H1 (cell line): Measurements from ENCODE around the gene CAPN1. TPM values are rescaled to one million over a fixed set of nuclear protein-coding genes. Genes with fewer than 3 reads are reported as not detected.

Experiments used
- CTCF ChIA-PET: fragments of 300-600 bp; sonication (Branson Sonifier 250); formaldehyde crosslinking; loops from one replicate; lab custom pipeline; 2021; ENCODE audit not compliant: partially characterized antibody; lab: Charles Lee
- POLR2A ChIA-PET: fragments of 300-600 bp; sonication (Branson Sonifier 250); formaldehyde crosslinking; loops from one replicate; lab custom pipeline; 2021; ENCODE audit warnings: inconsistent platforms; ENCODE audit not compliant: partially characterized antibody; lab: Charles Lee
- DNase-seq, 2 experiments: peaks; one replicate each; pipeline versions ENCODE4 v3.0.0 to v3.0.0-alpha.2; 2010 to 2022; ENCODE audit warnings: low spot score in 2 of 2, low read depth in 1 of 2, mixed read lengths in 1 of 2
- FAIRE-seq: peaks from 2 replicates; lab custom pipeline; 2011; peaks lifted over from hg19 to GRCh38; lab: Jason Lieb, UNC
- H2AFZ ChIP-seq: 2 replicates; pipeline ENCODE4 v1.8.1; 2012; ENCODE audit warnings: low read length, inconsistent platforms
- H2AK5ac ChIP-seq: 2 replicates; pipeline ENCODE4 v1.6.1; 2013; ENCODE audit warnings: low read depth, low read length
- H2BK120ac ChIP-seq: replicated peaks from 2 replicates; pipeline ENCODE3; 2013; ENCODE audit warnings: low read depth, low read length, inconsistent platforms
- H2BK12ac ChIP-seq: 2 replicates; pipeline ENCODE4 v1.6.1; 2013; ENCODE audit warnings: low read depth, low read length
- H2BK15ac ChIP-seq: 2 replicates; pipeline ENCODE4 v1.6.1; 2013; ENCODE audit warnings: low read length
- H2BK20ac ChIP-seq: 2 replicates; pipeline ENCODE4 v1.6.1; 2013; ENCODE audit warnings: low read length
- H2BK5ac ChIP-seq: 2 replicates; pipeline ENCODE4 v1.6.1; 2013; ENCODE audit warnings: low read depth, low read length
- H3K14ac ChIP-seq: 2 replicates; pipeline ENCODE4 v1.6.1; 2013; ENCODE audit warnings: inconsistent platforms; ENCODE audit not compliant: insufficient read length
- H3K18ac ChIP-seq: 2 replicates; pipeline ENCODE4 v1.6.1; 2013; ENCODE audit warnings: low read length; ENCODE audit errors: extremely low read depth
- H3K23ac ChIP-seq: 2 replicates; pipeline ENCODE4 v1.6.1; 2013; ENCODE audit warnings: inconsistent platforms; ENCODE audit not compliant: insufficient read length
- H3K23me2 ChIP-seq: 2 replicates; pipeline ENCODE4 v1.6.1; 2013; ENCODE audit warnings: low read depth, low read length
- H3K27ac ChIP-seq: 2 replicates; pipeline ENCODE4 v1.6.1; 2011; ENCODE audit warnings: low read depth, low read length, inconsistent platforms
- H3K27me3 ChIP-seq, 4 experiments: replicated peaks in 1 of 4; 1 replicate in 1 of 4; 2 replicates in 3 of 4; pipeline versions ENCODE4 v1.6.1 to v1.8.1; 2011 to 2013; ENCODE audit warnings: low read length in 3 of 4, mild to moderate bottlenecking in 3 of 4, inconsistent platforms in 2 of 4, mixed read lengths in 2 of 4, moderate library complexity in 1 of 4; ENCODE audit not compliant: control insufficient read depth in 3 of 4, insufficient read depth in 3 of 4; ENCODE audit errors: extremely low read depth in 1 of 4
- H3K36me3 ChIP-seq, 4 experiments: 2 replicates each; pipeline versions ENCODE4 v1.6.1 to v1.8.1; 2011 to 2013; ENCODE audit warnings: mild to moderate bottlenecking in 4 of 4, low read length in 3 of 4, moderate library complexity in 2 of 4, control low read depth in 1 of 4, inconsistent platforms in 1 of 4; ENCODE audit not compliant: insufficient read depth in 4 of 4, control insufficient read depth in 2 of 4
- H3K4ac ChIP-seq: replicated peaks from 2 replicates; pipeline ENCODE3; 2013; ENCODE audit warnings: low read length, low read depth, mixed read lengths, inconsistent platforms; ENCODE audit not compliant: insufficient read length
- H3K4me1 ChIP-seq, 4 experiments: replicated peaks in 1 of 4; 1 replicate in 1 of 4; 2 replicates in 3 of 4; pipeline versions ENCODE4 v1.6.1 to v1.8.1; 2011 to 2013; ENCODE audit warnings: low read length in 3 of 4, inconsistent platforms in 2 of 4, mixed read lengths in 1 of 4; ENCODE audit not compliant: insufficient read depth in 4 of 4, control insufficient read depth in 3 of 4
- H3K4me2 ChIP-seq, 2 experiments: 2 replicates each; pipeline versions ENCODE4 v1.6.1 to v1.8.1; 2011 to 2013; ENCODE audit warnings: low read depth in 2 of 2, low read length in 2 of 2, control low read depth in 1 of 2, inconsistent platforms in 1 of 2, mild to moderate bottlenecking in 1 of 2; ENCODE audit not compliant: insufficient read depth in 1 of 2
- H3K4me3 ChIP-seq, 4 experiments: fragments of 200-600, 300-600 bp in 1 of 4; sonication (generic), shearing (Covaris generic), sonication (Bioruptor Twin) in 1 of 4; 2 replicates each; pipeline versions ENCODE4 v1.5.1 to v1.8.1; 2011 to 2016; ENCODE audit warnings: low read length in 4 of 4, low read depth in 3 of 4, control low read depth in 2 of 4, inconsistent platforms in 2 of 4, mild to moderate bottlenecking in 2 of 4, mixed read lengths in 1 of 4, moderate library complexity in 1 of 4; ENCODE audit not compliant: insufficient read depth in 2 of 4; ENCODE audit errors: extremely low read depth in 1 of 4
- H3K56ac ChIP-seq: replicated peaks from 2 replicates; pipeline ENCODE3; 2013; ENCODE audit warnings: low read depth, mild to moderate bottlenecking, mixed read lengths, low read length, inconsistent platforms; ENCODE audit not compliant: insufficient read length
- H3K79me1 ChIP-seq: 2 replicates; pipeline ENCODE4 v1.6.1; 2013; ENCODE audit warnings: low read depth, low read length, control low read depth
- H3K79me2 ChIP-seq, 2 experiments: 2 replicates each; pipeline versions ENCODE4 v1.6.1 to v1.8.1; 2012 to 2013; ENCODE audit warnings: low read length in 2 of 2, mild to moderate bottlenecking in 2 of 2, inconsistent platforms in 1 of 2; ENCODE audit not compliant: insufficient read depth in 2 of 2, control insufficient read depth in 1 of 2
- H3K9ac ChIP-seq, 4 experiments: replicated peaks in 1 of 4; 1 replicate in 1 of 4; 2 replicates in 3 of 4; pipeline versions ENCODE4 v1.6.1 to v1.8.1; 2011 to 2013; ENCODE audit warnings: low read depth in 3 of 4, low read length in 3 of 4, control low read depth in 2 of 4, mild to moderate bottlenecking in 2 of 4, moderate library complexity in 2 of 4, inconsistent platforms in 1 of 4; ENCODE audit errors: extremely low read depth in 1 of 4
- H3K9me3 ChIP-seq, 2 experiments: 2 replicates each; pipeline versions ENCODE4 v1.6.1 to v1.8.1; 2012 to 2013; ENCODE audit warnings: mild to moderate bottlenecking in 2 of 2, moderate library complexity in 2 of 2, control low read depth in 1 of 2, inconsistent platforms in 1 of 2, low read depth in 1 of 2, low read length in 1 of 2, mixed read lengths in 1 of 2; ENCODE audit not compliant: insufficient read depth in 2 of 2
- H4K20me1 ChIP-seq, 2 experiments: replicated peaks in 1 of 2; 2 replicates each; pipeline versions ENCODE3 to v1.8.1; 2011 to 2013; ENCODE audit warnings: inconsistent platforms in 2 of 2, low read length in 2 of 2, mild to moderate bottlenecking in 1 of 2; ENCODE audit not compliant: insufficient read depth in 2 of 2, control insufficient read depth in 1 of 2
- H4K5ac ChIP-seq: 2 replicates; pipeline ENCODE4 v1.6.1; 2013; ENCODE audit warnings: low read length, low read depth, mixed read lengths, inconsistent platforms; ENCODE audit not compliant: insufficient read length
- H4K8ac ChIP-seq: 2 replicates; pipeline ENCODE4 v1.8.0; 2013; ENCODE audit warnings: mild to moderate bottlenecking, moderate library complexity, low read length, inconsistent platforms; ENCODE audit not compliant: insufficient read depth; ENCODE audit errors: extremely low read depth
- H4K91ac ChIP-seq: replicated peaks from 2 replicates; pipeline ENCODE3; 2013; ENCODE audit warnings: low read length, mixed read lengths, inconsistent platforms; ENCODE audit not compliant: insufficient read length
- ASH2L ChIP-seq: fragments of 200-600, 300-600 bp; sonication (generic); IDR thresholded peaks from one replicate; pipeline ENCODE4 v1.7.1; 2017; ENCODE audit warnings: low read length
- BRCA1 ChIP-seq: IDR thresholded peaks from 2 replicates; pipeline ENCODE4 v1.6.1; 2012; ENCODE audit warnings: low read depth, low read length, improper control_type of control experiment
- CHD1 ChIP-seq: IDR thresholded peaks from 2 replicates; pipeline ENCODE4 v1.6.1; 2012; ENCODE audit warnings: low read depth, low read length, improper control_type of control experiment
- CHD2 ChIP-seq: IDR thresholded peaks from 2 replicates; pipeline ENCODE4 v1.6.1; 2012; ENCODE audit warnings: low read length, improper control_type of control experiment
- E2F6 ChIP-seq: IDR thresholded peaks from 2 replicates; pipeline ENCODE4 v1.6.1; 2012; ENCODE audit warnings: inconsistent platforms
- EP300 ChIP-seq, 2 experiments: IDR thresholded peaks; 1 replicate in 1 of 2; 2 replicates in 1 of 2; pipeline ENCODE4 v1.6.1; 2011 to 2012; ENCODE audit warnings: low read depth in 2 of 2, low read length in 2 of 2, mild to moderate bottlenecking in 2 of 2, borderline replicate concordance in 1 of 2, inconsistent platforms in 1 of 2, moderate library complexity in 1 of 2
- JUN ChIP-seq: IDR thresholded peaks from 2 replicates; pipeline ENCODE4 v1.6.1; 2011; ENCODE audit warnings: low read depth, mild to moderate bottlenecking, improper control_type of control experiment, low read length
- MAX ChIP-seq: IDR thresholded peaks from 2 replicates; pipeline ENCODE4 v1.6.1; 2012; ENCODE audit warnings: inconsistent platforms
- POLR2A ChIP-seq, 2 experiments: IDR thresholded peaks; 1 replicate in 1 of 2; 2 replicates in 1 of 2; pipeline ENCODE4 v1.6.1; 2011; ENCODE audit warnings: low read depth in 2 of 2, low read length in 2 of 2, mild to moderate bottlenecking in 2 of 2; ENCODE audit errors: control extremely low read depth in 1 of 2
- SIX5 ChIP-seq: IDR thresholded peaks from 2 replicates; pipeline ENCODE4 v1.6.1; 2011; ENCODE audit warnings: mild to moderate bottlenecking, low read depth, low read length
- SP1 ChIP-seq: IDR thresholded peaks from 2 replicates; pipeline ENCODE4 v1.6.1; 2011; ENCODE audit warnings: low read depth, low read length
- SRF ChIP-seq: IDR thresholded peaks from 2 replicates; pipeline ENCODE4 v1.6.1; 2011; ENCODE audit warnings: mild to moderate bottlenecking, low read depth, low read length, moderate library complexity
- YY1 ChIP-seq: IDR thresholded peaks from 2 replicates; pipeline ENCODE4 v1.6.1; 2011; ENCODE audit warnings: low read depth, mild to moderate bottlenecking, low read length
- WGBS, 2 experiments: shearing (Covaris generic) in 1 of 2; methylation state at CpG; one replicate each; pipeline versions ENCODE4 v1.1.6 to v1.1.7; 2013 to 2015; ENCODE audit warnings: low lambda C conversion rate in 2 of 2, mixed read lengths in 2 of 2, inconsistent platforms in 1 of 2, low coverage in 1 of 2, missing lambda C conversion rate in 1 of 2; ENCODE audit not compliant: insufficient replicate concordance in 2 of 2, insufficient coverage in 1 of 2, insufficient read length in 1 of 2; ENCODE audit errors: extremely low coverage in 1 of 2, missing lambda C conversion rate in 1 of 2; 5-methylcytosine and 5-hydroxymethylcytosine counted together
- polyA plus RNA-seq, 7 experiments: library from polyadenylated mRNA; depleted of rRNA in 3 of 7; stranded (reverse) in 5 of 7; unstranded in 2 of 7; fragments of >200 nt in 5 of 7; fragments of 200-250 nt in 2 of 7; gene quantifications; 1 replicate in 5 of 7; 2 replicates in 1 of 7; 4 replicates in 1 of 7; pipeline versions ENCODE4 v1.2.1 to v1.2.3, GENCODE V29; 2011 to 2013; ENCODE audit warnings: missing spikeins in 2 of 7, mixed read lengths in 2 of 7
- total RNA-seq: library from RNA; stranded (reverse); fragmentation: NEBNext Ultra II Directional; extraction: Animal tissue kit (Norgen Biotek cat#: 25700); gene quantifications from 2 replicates; pipeline ENCODE4 v1.2.1, GENCODE V29; 2021

The CAPN1 gene
- total and polyA plus RNA-seq, 2 of the 8 experiments (the other 6 are each of a cell fraction or from before 2014, with no cell fraction given): 194 to 233 TPM

GRCh38 chr11:65219930-65220213 is 38.1 kb downstream of the CAPN1 start:
- Histone ChIP-seq H2BK20ac (no peak overlapping the region), H2BK5ac (no peak overlapping the region), H3K36me3 (peaks cover 0 to 6% (median 2%) of the 10 kb centered on the region in 4 experiments; a peak in 2 of 8 replicates), H3K4me1 (peaks cover 0 to 9% (median 6%) of the 10 kb centered on the region in 4 experiments; a peak in 6 of 7 replicates), H3K4ac (no peak overlapping the region), H3K23ac (no peak overlapping the region), H3K4me3 (no peak overlapping the region), H3K9me3 (no peaks in the 10 kb centered on the region), H3K56ac (no peak overlapping the region), H2BK15ac (no peak overlapping the region), H3K79me1 (peaks cover 4% of the 10 kb centered on the region), H3K27ac (no peak overlapping the region), H3K79me2 (peaks cover 0 to 9% of the 10 kb centered on the region in 2 experiments; a peak in 1 of 4 replicates), H2AFZ (no peak overlapping the region), H3K4me2 (no peak overlapping the region), H4K20me1 (peaks cover 0 to 3% of the 10 kb centered on the region in 2 experiments), H2BK12ac (no peak overlapping the region), H4K91ac (no peak overlapping the region), H2BK120ac (no peak overlapping the region), H3K27me3 (no peaks in the 10 kb centered on the region), H3K23me2 (peaks cover 11% of the 10 kb centered on the region; the same call in 1 of the 2 replicates), H2AK5ac (no peak overlapping the region), H4K5ac (no peak overlapping the region), H4K8ac (no peak overlapping the region), H3K9ac (no peak overlapping the region; a peak in 1 of 7 replicates), H3K18ac (no peak overlapping the region), H3K14ac (no peak overlapping the region)
- CTCF ChIA-PET: interaction anchor here (0.6 to 15.4 kb wide), 9 partner anchors 7 to 110 kb away, joined by 3 to 258 read pairs (median 4); no protein-coding TSS in a partner anchor
- POLR2A ChIA-PET: interaction anchor here (0.6 to 18.1 kb wide), 11 partner anchors 11 to 280 kb away, joined by 3 to 324 read pairs (median 4); no protein-coding TSS in a partner anchor
- no peak for FAIRE-seq
- no peak for DNase-seq
- no peak for TF ChIP-seq CHD1
- TF ChIP-seq E2F6: no peak
- TF ChIP-seq YY1: no peak
- no peak for TF ChIP-seq POLR2A (IDR thresholded peaks at IDR 0.05; ENCODE audit: control extremely low read depth in 1 of 2, low read depth in 2 of 2, low read length in 2 of 2)
- no peak for TF ChIP-seq MAX
- TF ChIP-seq ASH2L: no peak
- no peak for TF ChIP-seq BRCA1
- TF ChIP-seq SRF: no peak
- TF ChIP-seq CHD2: no peak
- no peak for TF ChIP-seq SIX5
- TF ChIP-seq JUN: no peak
- TF ChIP-seq EP300 (IDR thresholded peaks at IDR 0.05; ENCODE audit: borderline replicate concordance in 1 of 2, low read depth in 2 of 2, low read length in 2 of 2): no peak
- TF ChIP-seq SP1: no peak
- WGBS, 2 experiments: 88% methylated on average over 3 of the region's 3 CpGs; no CpG with 5 or more reads in 1 of the 2 experiments
